NCI-H128 (cell line): ENCODE data around the gene ZNF446.

ENCODE experiments used
- DNase-seq: peaks from one replicate; lab custom pipeline; 2025; ENCODE audit not compliant: unreplicated experiment; lab: John Stamatoyannopoulos, UW

The ZNF446 gene

DNA sequence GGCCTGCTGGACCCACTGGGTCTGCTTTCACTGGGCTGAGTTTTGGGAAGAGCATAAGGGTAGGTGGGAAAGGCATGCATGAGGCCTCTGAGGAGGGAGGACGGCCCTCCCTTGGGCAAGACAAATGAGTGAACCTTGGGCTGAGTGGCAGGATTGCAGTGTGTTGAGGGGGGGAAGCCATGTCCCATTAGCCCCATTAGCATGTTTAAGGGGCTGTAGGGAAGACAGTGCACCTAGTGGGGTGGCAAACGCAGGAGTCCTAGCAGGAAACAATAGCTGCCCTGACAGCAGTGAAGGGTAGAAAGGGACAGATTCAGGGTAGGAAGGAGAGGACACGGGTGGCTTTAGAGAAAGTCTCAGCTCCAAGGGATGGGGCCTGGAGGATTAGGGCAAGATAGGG lies 46.6 kb downstream of the ZNF446 start:
- DNase-seq = no peak

DNA sequence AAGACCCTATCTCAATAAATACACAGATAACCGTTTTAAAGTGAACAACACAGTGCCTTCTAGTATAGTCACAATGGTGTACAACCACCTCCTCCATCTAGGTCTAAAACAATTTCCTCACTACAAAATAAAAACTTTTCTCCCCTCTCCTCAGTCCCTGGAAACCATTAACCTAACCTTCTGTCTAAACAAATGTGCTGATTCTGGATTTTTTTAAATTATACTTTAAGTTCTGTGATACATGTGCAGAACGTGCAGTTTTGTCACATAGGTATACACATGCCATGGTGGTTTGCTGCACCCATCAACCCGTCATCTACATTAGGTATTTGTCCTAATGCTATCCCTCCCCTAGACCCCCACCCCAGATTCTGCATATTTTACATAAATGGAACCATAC lies 53.3 kb downstream of the ZNF446 start:
- DNase-seq = no peak
